ENCODE measurements around the gene ARNT2. TPM values are rescaled to one million over a fixed set of nuclear protein-coding genes. Genes with fewer than 3 reads are reported as not detected.

The ARNT2 gene
- total RNA-seq, 1 donor from 2014 or later, result 9.1 TPM

DNA sequence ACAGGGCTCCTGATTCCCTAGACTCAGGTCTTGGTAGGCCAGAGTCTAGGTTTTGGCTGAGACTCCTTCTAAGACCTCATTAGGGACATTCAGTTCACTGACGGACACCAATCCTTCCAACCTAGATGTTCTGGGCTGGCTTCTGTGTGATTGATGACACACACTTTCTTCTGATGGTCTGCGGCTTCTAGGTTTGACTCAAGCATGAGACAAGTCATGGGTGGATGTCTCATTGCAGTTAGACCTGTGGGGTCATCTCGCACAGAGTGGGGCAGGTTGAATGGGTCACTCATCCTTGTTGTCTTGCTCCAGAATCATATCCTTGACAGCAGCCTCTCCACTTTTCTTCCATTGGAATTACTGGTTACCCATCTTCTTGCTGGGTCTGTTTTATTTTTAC is 35.8 kb downstream of the ARNT2 start:
- no peak for DNase-seq (ENCODE audit: low read depth)
- H3K4me3 ChIP-seq (ENCODE audit: low read depth, low read length), result no peak overlapping the region
- TF ChIP-seq, protein P1, sequence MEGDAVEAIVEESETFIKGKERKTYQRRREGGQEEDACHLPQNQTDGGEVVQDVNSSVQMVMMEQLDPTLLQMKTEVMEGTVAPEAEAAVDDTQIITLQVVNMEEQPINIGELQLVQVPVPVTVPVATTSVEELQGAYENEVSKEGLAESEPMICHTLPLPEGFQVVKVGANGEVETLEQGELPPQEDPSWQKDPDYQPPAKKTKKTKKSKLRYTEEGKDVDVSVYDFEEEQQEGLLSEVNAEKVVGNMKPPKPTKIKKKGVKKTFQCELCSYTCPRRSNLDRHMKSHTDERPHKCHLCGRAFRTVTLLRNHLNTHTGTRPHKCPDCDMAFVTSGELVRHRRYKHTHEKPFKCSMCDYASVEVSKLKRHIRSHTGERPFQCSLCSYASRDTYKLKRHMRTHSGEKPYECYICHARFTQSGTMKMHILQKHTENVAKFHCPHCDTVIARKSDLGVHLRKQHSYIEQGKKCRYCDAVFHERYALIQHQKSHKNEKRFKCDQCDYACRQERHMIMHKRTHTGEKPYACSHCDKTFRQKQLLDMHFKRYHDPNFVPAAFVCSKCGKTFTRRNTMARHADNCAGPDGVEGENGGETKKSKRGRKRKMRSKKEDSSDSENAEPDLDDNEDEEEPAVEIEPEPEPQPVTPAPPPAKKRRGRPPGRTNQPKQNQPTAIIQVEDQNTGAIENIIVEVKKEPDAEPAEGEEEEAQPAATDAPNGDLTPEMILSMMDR (conservative IDR thresholded peaks at IDR 0.05; ENCODE audit: low read depth, low read length), result no peak

DNA sequence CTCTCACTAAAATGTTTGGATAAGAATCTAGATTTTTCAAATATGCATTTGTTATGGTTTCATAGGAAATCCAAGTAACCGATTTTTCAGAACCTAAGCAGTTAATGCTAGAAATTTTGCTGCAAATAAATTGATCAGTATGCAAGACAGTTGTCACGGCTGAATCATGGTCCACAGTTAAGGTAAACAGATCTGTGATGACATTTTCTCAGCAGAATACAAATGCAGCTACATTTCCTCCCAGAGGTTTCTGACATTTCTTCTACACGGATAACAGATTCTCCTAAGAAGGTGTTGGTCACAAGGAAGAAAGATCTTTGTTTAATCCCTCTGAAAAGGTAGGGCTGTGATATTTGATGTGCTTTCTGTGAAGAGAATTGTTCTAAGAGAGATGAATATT is 36.9 kb downstream of the ARNT2 start:
- no peak overlapping the region for H3K4me3 ChIP-seq (ENCODE audit: low read depth, low read length)
- TF ChIP-seq, protein P1 (conservative IDR thresholded peaks at IDR 0.05; ENCODE audit: low read depth, low read length), result no peak
- DNase-seq (ENCODE audit: low read depth), result no peak

DNA sequence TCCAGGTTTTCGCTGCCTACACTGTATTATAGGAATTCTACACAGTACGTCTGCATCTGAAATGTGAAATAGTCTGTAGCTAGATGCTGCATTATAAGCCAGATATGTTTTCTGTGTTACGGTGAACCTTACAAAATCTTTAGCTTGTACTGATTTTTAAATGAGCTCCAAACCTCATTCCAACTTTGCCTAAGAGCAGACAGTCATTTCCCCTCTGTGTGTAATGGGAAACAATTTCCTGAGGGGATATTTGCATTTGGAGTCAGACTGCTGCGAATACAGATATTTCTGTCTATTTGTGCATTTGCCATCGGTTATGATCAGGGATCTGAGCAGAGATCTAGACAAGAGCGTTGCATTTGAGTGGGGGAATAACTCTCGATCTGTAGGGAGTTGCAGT is 37.5 kb downstream of the ARNT2 start:
- TF ChIP-seq, protein P1 (conservative IDR thresholded peaks at IDR 0.05; ENCODE audit: low read depth, low read length), result no peak
- no peak for DNase-seq (ENCODE audit: low read depth)
- no peak overlapping the region for H3K4me3 ChIP-seq (ENCODE audit: low read depth, low read length)

DNA sequence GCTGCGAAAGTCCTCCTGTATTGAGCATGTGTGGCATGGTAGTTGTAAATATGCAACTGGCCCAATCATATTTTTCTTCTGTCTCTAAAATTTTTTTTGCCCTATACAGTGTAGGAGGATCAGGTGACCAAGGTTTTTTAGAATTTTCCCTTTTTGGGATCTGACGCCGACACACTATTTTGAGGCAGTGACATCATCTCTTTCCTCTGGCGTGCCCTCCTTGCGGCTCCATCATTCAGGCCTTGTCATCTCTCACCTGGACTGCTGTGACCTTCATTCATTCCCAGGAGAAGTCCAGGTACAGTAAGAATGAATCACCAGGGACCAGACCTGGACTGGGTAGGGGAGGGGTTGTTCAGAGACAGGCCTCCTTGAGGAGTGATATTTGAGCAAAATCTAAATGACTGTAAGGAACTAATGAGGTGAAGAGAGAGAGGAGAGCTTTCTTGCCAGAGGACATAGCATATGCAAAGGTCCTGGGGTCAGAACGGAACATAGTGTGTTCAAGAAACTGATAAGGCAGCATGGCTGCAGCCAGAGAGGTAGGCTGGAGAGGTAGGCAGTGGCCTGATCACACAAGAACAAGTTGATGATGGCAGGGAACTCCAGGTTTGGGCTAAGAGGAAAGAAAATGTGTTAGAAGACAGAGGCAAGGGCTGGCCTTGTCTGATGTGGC is 38.7 kb downstream of the ARNT2 start:
- TF ChIP-seq, protein P1 (conservative IDR thresholded peaks at IDR 0.05; ENCODE audit: low read depth, low read length), result no peak
- no peak overlapping the region for H3K4me3 ChIP-seq (ENCODE audit: low read depth, low read length)
- no peak for DNase-seq (ENCODE audit: low read depth)

DNA sequence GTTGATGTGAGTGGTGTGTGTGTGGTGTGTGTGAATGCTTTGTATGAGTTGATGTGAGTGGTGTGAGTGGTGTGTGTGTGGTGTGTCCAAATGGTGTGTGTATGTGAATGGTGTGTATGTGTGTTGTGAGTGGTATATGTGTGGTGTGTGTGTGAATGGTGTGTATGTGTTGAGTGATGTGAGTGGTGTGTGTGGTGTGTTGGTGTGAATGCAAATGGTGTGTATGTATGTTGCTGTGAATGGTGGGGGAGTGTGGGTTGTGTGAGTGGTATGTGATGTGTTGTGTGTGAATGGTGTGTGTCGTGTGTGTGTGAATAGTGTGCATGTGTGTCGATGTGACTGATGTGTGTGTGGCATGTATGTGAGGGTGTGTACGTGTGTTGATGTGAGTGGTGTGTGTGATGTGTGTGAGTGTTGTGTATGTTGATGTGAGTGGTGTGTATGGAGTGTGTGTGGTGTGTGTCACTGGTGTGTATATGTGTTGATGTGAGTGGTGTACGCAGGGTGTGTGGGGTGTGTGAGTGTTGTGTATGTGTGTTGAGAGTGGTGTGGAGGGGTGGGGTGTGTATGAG is 40.6 kb downstream of the ARNT2 start:
- TF ChIP-seq, protein P1 (conservative IDR thresholded peaks at IDR 0.05; ENCODE audit: low read depth, low read length), result no peak
- DNase-seq (ENCODE audit: low read depth), result no peak
- H3K4me3 ChIP-seq (ENCODE audit: low read depth, low read length), result no peak overlapping the region

DNA sequence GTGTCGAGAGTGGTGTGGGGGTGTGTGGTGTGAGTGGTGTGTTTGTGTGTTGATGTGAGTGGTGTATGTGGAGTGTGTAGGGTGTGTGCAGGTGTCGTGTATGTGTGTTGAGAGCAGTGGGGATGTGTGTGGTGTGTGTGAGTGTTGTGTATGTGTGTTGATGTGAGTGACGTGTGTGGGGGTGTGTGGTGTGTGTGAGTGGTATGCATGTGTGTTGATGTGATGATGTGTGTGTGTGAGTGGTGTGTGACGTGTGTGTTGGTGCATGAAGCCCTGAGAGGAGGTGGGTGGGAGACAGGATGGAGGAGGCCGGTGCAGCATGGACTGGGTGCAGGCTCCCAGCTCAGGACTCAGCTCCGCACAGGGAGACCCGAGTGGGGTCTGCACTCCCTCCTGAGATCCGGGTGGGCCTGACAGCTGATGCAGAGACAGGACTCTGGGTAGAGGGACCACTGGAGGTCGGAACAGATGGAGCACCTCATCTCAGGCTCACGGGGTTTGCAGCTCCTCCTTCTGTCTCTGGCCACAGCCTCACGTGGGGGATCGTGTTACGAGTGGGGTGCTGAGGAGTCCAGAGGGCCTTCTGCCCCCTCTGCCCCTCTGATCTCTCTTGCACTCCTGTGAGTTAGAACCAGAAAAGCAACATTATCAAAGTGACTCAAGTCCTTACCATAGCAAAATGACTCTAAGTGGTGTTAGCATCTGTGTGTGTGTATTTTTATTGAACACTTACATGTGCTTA is 41.3 kb downstream of the ARNT2 start:
- TF ChIP-seq, protein P1 (conservative IDR thresholded peaks at IDR 0.05; ENCODE audit: low read depth, low read length), result no peak
- no peak for DNase-seq (ENCODE audit: low read depth)
- H3K4me3 ChIP-seq (ENCODE audit: low read depth, low read length), result no peak overlapping the region

Measured in epithelial cell of proximal tubule (primary cell).